IMR-90 (cell line): Measurements from ENCODE around the gene ANKRD6. TPM values are rescaled to one million over a fixed set of nuclear protein-coding genes. Genes with fewer than 3 reads are reported as not detected.

Experiments used
- ATAC-seq: fragments of 200-7000 bp; cut with Tn5 transposase; 2 replicates; pipeline ENCODE4 v1.9.1; 2020; ENCODE audit warnings: low read depth, mild to moderate bottlenecking, moderate library complexity
- BruUV-seq: library from RNA; stranded (reverse); fragments of 400-500 nt; replicated peaks from 2 replicates; lab custom pipeline; 2021; lab: Mats Ljungman, UMichigan
- CTCF ChIA-PET: fragments of 300-600 bp; formaldehyde crosslinking; extraction: SDS; loops from one replicate; lab custom pipeline; 2021; ENCODE audit warnings: antibody characterized with exemption; lab: Yijun Ruan, JAX
- POLR2A ChIA-PET: fragments of 300-600 bp; sonication (Branson Sonifier 250); formaldehyde crosslinking; loops from one replicate; lab custom pipeline; 2022; ENCODE audit warnings: antibody characterized with exemption; ENCODE audit not compliant: unreplicated experiment; lab: Charles Lee
- DNase-seq: peaks from one replicate; pipeline ENCODE4 v3.0.0; 2013
- H2AFZ ChIP-seq: replicated peaks from 2 replicates; pipeline ENCODE3; 2013; ENCODE audit warnings: low read length, mild to moderate bottlenecking; ENCODE audit not compliant: poor library complexity
- H2AK5ac ChIP-seq: 2 replicates; pipeline ENCODE4 v1.6.1; 2013; ENCODE audit warnings: low read depth, low read length, inconsistent platforms
- H2AK9ac ChIP-seq: replicated peaks from 2 replicates; pipeline ENCODE3; 2013; ENCODE audit warnings: mild to moderate bottlenecking, low read depth, low read length, moderate library complexity; ENCODE audit not compliant: poor library complexity
- H2BK120ac ChIP-seq: 2 replicates; pipeline ENCODE4 v1.6.1; 2013; ENCODE audit warnings: low read depth, low read length, inconsistent platforms
- H2BK15ac ChIP-seq: 3 replicates; pipeline ENCODE4 v1.6.1; 2013; ENCODE audit warnings: low read depth, low read length, inconsistent platforms
- H2BK20ac ChIP-seq: 2 replicates; pipeline ENCODE4 v1.6.1; 2013; ENCODE audit warnings: low read depth, mild to moderate bottlenecking, inconsistent platforms, low read length, moderate library complexity
- H2BK5ac ChIP-seq: 2 replicates; pipeline ENCODE4 v1.6.1; 2013; ENCODE audit warnings: mild to moderate bottlenecking, low read depth, low read length, inconsistent platforms; ENCODE audit not compliant: poor library complexity, severe bottlenecking
- H3K14ac ChIP-seq: replicated peaks from 2 replicates; pipeline ENCODE4 v1.6.1; 2013; ENCODE audit warnings: low read depth, low read length, inconsistent platforms
- H3K18ac ChIP-seq: 2 replicates; pipeline ENCODE4 v1.6.1; 2013; ENCODE audit warnings: low read depth, low read length, control low read depth
- H3K23ac ChIP-seq: 2 replicates; pipeline ENCODE4 v1.6.1; 2013; ENCODE audit warnings: low read depth, low read length, inconsistent platforms
- H3K27ac ChIP-seq: 2 replicates; pipeline ENCODE4 v1.5.1; 2013; ENCODE audit warnings: mild to moderate bottlenecking, control low read depth, low read length; ENCODE audit not compliant: insufficient read depth
- H3K27me3 ChIP-seq: 2 replicates; pipeline ENCODE4 v1.6.1; 2013; ENCODE audit warnings: low read length; ENCODE audit not compliant: control insufficient read depth, insufficient read depth
- H3K36me3 ChIP-seq: 2 replicates; pipeline ENCODE4 v1.6.1; 2013; ENCODE audit warnings: low read length, mixed read lengths; ENCODE audit not compliant: control insufficient read depth, insufficient read depth
- H3K4ac ChIP-seq: 2 replicates; pipeline ENCODE4 v1.6.1; 2013; ENCODE audit warnings: low read depth, low read length, inconsistent platforms
- H3K4me1 ChIP-seq: 2 replicates; pipeline ENCODE4 v1.6.1; 2013; ENCODE audit warnings: low read length, mixed read lengths; ENCODE audit not compliant: control insufficient read depth, insufficient read depth
- H3K4me2 ChIP-seq: 2 replicates; pipeline ENCODE4 v1.6.1; 2013; ENCODE audit warnings: low read depth, mild to moderate bottlenecking, control low read depth, low read length, moderate library complexity
- H3K4me3 ChIP-seq: 2 replicates; pipeline ENCODE4 v1.5.1; 2013; ENCODE audit warnings: low read depth, mild to moderate bottlenecking, control low read depth, low read length, moderate library complexity; ENCODE audit not compliant: insufficient read depth
- H3K56ac ChIP-seq: 2 replicates; pipeline ENCODE4 v1.6.1; 2013; ENCODE audit warnings: low read length, inconsistent platforms; ENCODE audit not compliant: insufficient read depth; ENCODE audit errors: extremely low read depth
- H3K79me1 ChIP-seq, 2 experiments: 2 replicates each; pipeline ENCODE4 v1.6.1; 2013; ENCODE audit warnings: low read length in 2 of 2, inconsistent platforms in 1 of 2, low read depth in 1 of 2
- H3K9ac ChIP-seq: 2 replicates; pipeline ENCODE4 v1.6.1; 2013; ENCODE audit warnings: low read depth, low read length, control low read depth
- H3K9me1 ChIP-seq: 2 replicates; pipeline ENCODE4 v1.6.1; 2013; ENCODE audit warnings: low read length, inconsistent platforms; ENCODE audit not compliant: insufficient read depth
- H3K9me3 ChIP-seq: 2 replicates; pipeline ENCODE4 v1.6.1; 2013; ENCODE audit warnings: low read length; ENCODE audit not compliant: control insufficient read depth, insufficient read depth
- H4K20me1 ChIP-seq: 2 replicates; pipeline ENCODE4 v1.6.1; 2013; ENCODE audit warnings: low read length, inconsistent platforms; ENCODE audit not compliant: insufficient read depth
- H4K5ac ChIP-seq: 2 replicates; pipeline ENCODE4 v1.6.1; 2013; ENCODE audit warnings: mild to moderate bottlenecking, low read depth, low read length, control low read depth
- H4K8ac ChIP-seq, 2 experiments: 2 replicates each; pipeline ENCODE4 v1.6.1; 2013; ENCODE audit warnings: low read depth in 2 of 2, low read length in 2 of 2, control low read depth in 1 of 2, inconsistent platforms in 1 of 2
- H4K91ac ChIP-seq: 2 replicates; pipeline ENCODE4 v1.6.1; 2013; ENCODE audit warnings: low read depth, low read length, inconsistent platforms; ENCODE audit not compliant: insufficient read depth
- BHLHE40 ChIP-seq: fragments of 150-350 bp; IDR thresholded peaks from 2 replicates; pipeline ENCODE4 v1.6.1; 2016; ENCODE audit warnings: mild to moderate bottlenecking, low read depth, low read length
- CEBPB ChIP-seq: IDR thresholded peaks from 2 replicates; pipeline ENCODE4 v1.6.1; 2012; ENCODE audit warnings: low read depth, low read length, improper control_type of control experiment
- CHD1 ChIP-seq: IDR thresholded peaks from 2 replicates; pipeline ENCODE4 v1.6.1; 2012; ENCODE audit warnings: low read depth, low read length, improper control_type of control experiment
- FOS ChIP-seq: fragments of 150-350 bp; IDR thresholded peaks from 2 replicates; pipeline ENCODE4 v1.6.1; 2016; ENCODE audit warnings: low read depth, low read length
- MAFK ChIP-seq: IDR thresholded peaks from 2 replicates; pipeline ENCODE4 v1.6.1; 2012; ENCODE audit warnings: low read depth, low read length, improper control_type of control experiment
- MAZ ChIP-seq: IDR thresholded peaks from 2 replicates; pipeline ENCODE4 v1.6.1; 2012; ENCODE audit warnings: low read depth, mild to moderate bottlenecking, low read length, improper control_type of control experiment, moderate library complexity, borderline replicate concordance
- MXI1 ChIP-seq: IDR thresholded peaks from 2 replicates; pipeline ENCODE4 v1.6.1; 2012; ENCODE audit warnings: low read depth, mild to moderate bottlenecking, low read length, moderate library complexity, borderline replicate concordance
- NFE2L2 ChIP-seq: fragments of 150-350 bp; IDR thresholded peaks from 2 replicates; pipeline ENCODE4 v1.6.1; 2016; ENCODE audit warnings: low read depth, mild to moderate bottlenecking, low read length
- POLR2A ChIP-seq: IDR thresholded peaks from 2 replicates; pipeline ENCODE4 v1.6.1; 2012; ENCODE audit warnings: mild to moderate bottlenecking, low read depth, low read length
- RAD21 ChIP-seq: IDR thresholded peaks from 2 replicates; pipeline ENCODE4 v1.6.1; 2012; ENCODE audit warnings: low read length, improper control_type of control experiment
- RCOR1 ChIP-seq: IDR thresholded peaks from 2 replicates; pipeline ENCODE4 v1.6.1; 2012; ENCODE audit warnings: mild to moderate bottlenecking, low read length, improper control_type of control experiment; ENCODE audit not compliant: insufficient replicate concordance
- RFX5 ChIP-seq: IDR thresholded peaks from 2 replicates; pipeline ENCODE4 v1.8.0; 2012; ENCODE audit warnings: low read depth, mild to moderate bottlenecking, low read length, moderate library complexity
- SMC3 ChIP-seq: fragments of 150-350 bp; IDR thresholded peaks from 2 replicates; pipeline ENCODE4 v1.6.1; 2016; ENCODE audit warnings: low read depth, mild to moderate bottlenecking, antibody characterized with exemption, low read length, moderate library complexity
- USF2 ChIP-seq: fragments of 150-350 bp; IDR thresholded peaks from 2 replicates; pipeline ENCODE4 v1.6.1; 2017; ENCODE audit warnings: mild to moderate bottlenecking, antibody characterized with exemption, low read length, low read depth
- WGBS, 2 experiments: methylation state at CpG; one replicate each; pipeline versions ENCODE4 v1.1.5 to v1.1.7; 2013; ENCODE audit warnings: missing lambda C conversion rate in 2 of 2; ENCODE audit not compliant: insufficient read length in 1 of 2; ENCODE audit errors: extremely low coverage in 2 of 2; 5-methylcytosine and 5-hydroxymethylcytosine counted together
- dilution Hi-C: fragments of 300-500 bp; cut with HindIII; formaldehyde crosslinking; loops from one replicate; pipeline ENCODE4 v1.14.3; 2018; ENCODE audit warnings: low sequenced_read_pairs; ENCODE audit not compliant: unreplicated experiment
- in situ Hi-C: fragments of 300-500 bp; cut with MboI; formaldehyde crosslinking; loops from 3 replicates; pipeline ENCODE4 v1.14.3; 2019; ENCODE audit warnings: low sequenced_read_pairs, inconsistent platforms, mixed read lengths
- intact Hi-C: fragments of 100-400 bp; cut with micrococcal nuclease; formaldehyde crosslinking; loops from 2 replicates; pipeline ENCODE4 v1.10.0; 2022
- polyA plus RNA-seq, 3 experiments: library from polyadenylated mRNA; depleted of rRNA; stranded (reverse); fragments of >200 nt; gene quantifications; 2 replicates each; pipeline ENCODE4 v1.2.3, GENCODE V29; 2012; ENCODE audit warnings: low replicate concordance in 1 of 3
- total RNA-seq: library from RNA; depleted of rRNA; stranded (reverse); fragments of >200 nt; gene quantifications from 2 replicates; pipeline ENCODE4 v1.2.3, GENCODE V29; 2012
- TF ChIP-seq, protein P1 (sequence below): conservative IDR thresholded peaks from 2 replicates; pipeline ENCODE4 v1.5.1; 2012; ENCODE audit warnings: mild to moderate bottlenecking, low read depth, low read length, improper control_type of control experiment
- TF ChIP-seq, protein P2 (sequence below): fragments of 150-350 bp; IDR thresholded peaks from 2 replicates; pipeline ENCODE4 v1.6.1; 2016; ENCODE audit warnings: low read depth, mild to moderate bottlenecking, low read length, moderate library complexity, borderline replicate concordance

Gene ANKRD6
- total and polyA plus RNA-seq, 2 of the 4 experiments (the other 2 are of a cell fraction) = 0.12 to 0.18 TPM

GRCh38 chr6:89522778-89523177, 89.8 kb downstream of the ANKRD6 start:
- in situ Hi-C loops (no loop called here), intact Hi-C loops (no loop called here), dilution Hi-C loops (no loop called here)
- H3K23ac ChIP-seq = no peak overlapping the region
- no peak overlapping the region for H2AFZ ChIP-seq
- ATAC-seq = no peak
- H4K20me1 ChIP-seq = no peaks in the 10 kb centered on the region
- H3K4me2 ChIP-seq = no peak overlapping the region
- no peak overlapping the region for H3K56ac ChIP-seq
- no peak overlapping the region for H3K4ac ChIP-seq
- TF ChIP-seq, protein P1, sequence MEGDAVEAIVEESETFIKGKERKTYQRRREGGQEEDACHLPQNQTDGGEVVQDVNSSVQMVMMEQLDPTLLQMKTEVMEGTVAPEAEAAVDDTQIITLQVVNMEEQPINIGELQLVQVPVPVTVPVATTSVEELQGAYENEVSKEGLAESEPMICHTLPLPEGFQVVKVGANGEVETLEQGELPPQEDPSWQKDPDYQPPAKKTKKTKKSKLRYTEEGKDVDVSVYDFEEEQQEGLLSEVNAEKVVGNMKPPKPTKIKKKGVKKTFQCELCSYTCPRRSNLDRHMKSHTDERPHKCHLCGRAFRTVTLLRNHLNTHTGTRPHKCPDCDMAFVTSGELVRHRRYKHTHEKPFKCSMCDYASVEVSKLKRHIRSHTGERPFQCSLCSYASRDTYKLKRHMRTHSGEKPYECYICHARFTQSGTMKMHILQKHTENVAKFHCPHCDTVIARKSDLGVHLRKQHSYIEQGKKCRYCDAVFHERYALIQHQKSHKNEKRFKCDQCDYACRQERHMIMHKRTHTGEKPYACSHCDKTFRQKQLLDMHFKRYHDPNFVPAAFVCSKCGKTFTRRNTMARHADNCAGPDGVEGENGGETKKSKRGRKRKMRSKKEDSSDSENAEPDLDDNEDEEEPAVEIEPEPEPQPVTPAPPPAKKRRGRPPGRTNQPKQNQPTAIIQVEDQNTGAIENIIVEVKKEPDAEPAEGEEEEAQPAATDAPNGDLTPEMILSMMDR = no peak
- no peak for TF ChIP-seq MAFK
- no peak for TF ChIP-seq POLR2A
- no peak for TF ChIP-seq RFX5
- no peak for TF ChIP-seq CEBPB
- no peak for TF ChIP-seq USF2
- no peak for TF ChIP-seq BHLHE40
- TF ChIP-seq, protein P2, sequence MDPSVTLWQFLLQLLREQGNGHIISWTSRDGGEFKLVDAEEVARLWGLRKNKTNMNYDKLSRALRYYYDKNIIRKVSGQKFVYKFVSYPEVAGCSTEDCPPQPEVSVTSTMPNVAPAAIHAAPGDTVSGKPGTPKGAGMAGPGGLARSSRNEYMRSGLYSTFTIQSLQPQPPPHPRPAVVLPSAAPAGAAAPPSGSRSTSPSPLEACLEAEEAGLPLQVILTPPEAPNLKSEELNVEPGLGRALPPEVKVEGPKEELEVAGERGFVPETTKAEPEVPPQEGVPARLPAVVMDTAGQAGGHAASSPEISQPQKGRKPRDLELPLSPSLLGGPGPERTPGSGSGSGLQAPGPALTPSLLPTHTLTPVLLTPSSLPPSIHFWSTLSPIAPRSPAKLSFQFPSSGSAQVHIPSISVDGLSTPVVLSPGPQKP = no peak
- TF ChIP-seq SMC3 = no peak
- TF ChIP-seq CHD1 = no peak
- no peak for TF ChIP-seq RCOR1
- no peak for TF ChIP-seq NFE2L2
- TF ChIP-seq RAD21 = no peak
- TF ChIP-seq MAZ = no peak
- TF ChIP-seq FOS = no peak
- TF ChIP-seq MXI1 = no peak
- no peak overlapping the region for H4K8ac ChIP-seq
- H2AK9ac ChIP-seq = no peak overlapping the region
- no peak overlapping the region for H3K9ac ChIP-seq
- H2BK20ac ChIP-seq = no peak overlapping the region
- H3K4me3 ChIP-seq = no peak overlapping the region
- H3K14ac ChIP-seq = no peak overlapping the region
- no peak overlapping the region for H4K91ac ChIP-seq
- no peaks in the 10 kb centered on the region for H3K4me1 ChIP-seq
- H2AK5ac ChIP-seq = no peak overlapping the region
- POLR2A ChIA-PET = no interaction called here
- CTCF ChIA-PET = no interaction called here
- H3K36me3 ChIP-seq = no peaks in the 10 kb centered on the region
- H3K9me3 ChIP-seq = no peaks in the 10 kb centered on the region
- no peaks in the 10 kb centered on the region for H3K9me1 ChIP-seq
- no peak overlapping the region for H2BK15ac ChIP-seq
- H3K79me1 ChIP-seq = no peaks in the 10 kb centered on the region
- H3K18ac ChIP-seq = no peak overlapping the region
- H3K27me3 ChIP-seq = no peaks in the 10 kb centered on the region
- H3K27ac ChIP-seq = no peak overlapping the region
- H2BK5ac ChIP-seq = no peak overlapping the region
- no CpG with 5 or more reads among the region's 2 CpGs for WGBS, 2 experiments
- BruUV-seq = no TSS peak
- no peak overlapping the region for H2BK120ac ChIP-seq
- no peak overlapping the region for H4K5ac ChIP-seq
- no peak for DNase-seq
